ENCODE data around the gene H2AZ2.
"Not testable (repeated sequence)": the region's sequence is repeated elsewhere in the genome, so short reads cannot be mapped to it uniquely, and the experiment has no call there.

The H2AZ2 gene

DNA sequence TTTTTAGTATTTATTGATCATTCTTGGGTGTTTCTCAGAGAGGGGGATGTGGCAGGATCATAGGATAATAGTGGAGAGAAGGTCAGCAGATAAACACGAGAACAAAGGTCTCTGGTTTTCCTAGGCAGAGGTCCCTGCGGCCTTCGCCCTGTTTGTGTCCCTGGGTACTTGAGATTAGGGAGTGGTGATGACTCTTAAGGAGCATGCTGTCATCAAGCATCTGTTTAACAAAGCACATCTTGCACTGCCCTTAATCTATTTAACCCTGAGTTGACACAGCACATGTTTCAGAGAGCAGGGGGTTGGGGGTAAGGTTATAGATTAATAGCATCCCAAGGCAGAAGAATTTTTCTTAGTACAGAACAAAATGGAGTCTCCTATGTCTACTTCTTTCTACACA lies 22.4 kb upstream of the H2AZ2 start:
- DNase-seq: not testable (repeated sequence)

GRCh38 chr7:44867073-44867995 lies 19.4 kb upstream of the H2AZ2 start:
- DNase-seq: no peak

- DNase-seq: not testable (repeated sequence)
Measured at GRCh38 chr7:44861949-44862348, 14.1 kb upstream of the H2AZ2 start.

DNA sequence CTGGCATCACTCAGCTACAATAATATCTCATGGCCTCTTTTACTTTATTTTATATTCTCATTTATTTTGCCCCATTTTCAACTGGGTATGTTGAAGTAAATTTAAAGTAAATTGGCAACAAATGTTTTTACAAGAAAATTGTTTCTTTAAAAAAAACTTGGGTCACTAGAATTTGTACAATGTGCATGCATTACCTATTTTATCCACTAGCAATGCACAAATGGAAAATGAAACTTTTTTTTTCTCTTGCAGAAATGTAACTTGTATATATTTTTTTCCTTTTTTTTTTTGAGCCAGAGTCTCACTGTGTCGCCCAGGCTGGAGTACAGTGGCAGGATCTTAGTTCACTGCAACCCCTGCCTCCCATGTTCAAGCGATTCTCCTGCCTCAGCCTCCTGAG lies 10.3 kb upstream of the H2AZ2 start:
- no peak for DNase-seq

DNA sequence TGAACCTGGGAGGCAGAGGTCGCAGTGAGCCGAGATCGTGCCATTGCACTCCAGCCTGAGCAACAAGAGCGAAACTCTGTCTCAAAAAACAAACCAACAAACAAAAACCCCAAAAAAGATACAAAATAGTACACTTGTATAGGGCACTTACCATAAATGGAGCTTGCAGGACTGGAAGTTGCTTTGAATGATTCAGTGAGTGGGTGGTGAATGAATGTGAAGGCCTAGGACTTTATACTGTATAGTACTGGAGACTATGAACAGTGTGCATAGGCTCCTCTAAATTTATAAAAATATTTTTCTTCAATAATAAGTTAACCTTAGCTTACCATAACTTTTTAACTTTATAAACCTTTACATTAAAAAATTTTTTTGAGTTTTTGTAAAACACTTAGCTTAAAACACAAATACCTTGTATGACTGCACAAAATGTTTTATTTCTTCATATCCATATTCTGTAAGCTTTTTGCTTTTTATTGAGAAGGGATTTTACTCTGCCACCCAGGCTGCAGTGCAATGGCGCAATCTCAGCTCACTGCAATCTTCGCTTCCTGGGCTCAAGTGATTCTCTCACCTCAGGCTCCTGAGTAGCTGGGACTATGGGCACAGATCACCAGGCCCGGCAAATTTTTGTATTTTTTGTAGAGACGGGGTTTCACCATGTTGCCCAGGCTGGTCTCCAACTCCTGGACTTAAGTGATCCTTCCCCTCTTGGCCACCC lies 6.9 kb upstream of the H2AZ2 start:
- DNase-seq: peak; percentile 38

DNA sequence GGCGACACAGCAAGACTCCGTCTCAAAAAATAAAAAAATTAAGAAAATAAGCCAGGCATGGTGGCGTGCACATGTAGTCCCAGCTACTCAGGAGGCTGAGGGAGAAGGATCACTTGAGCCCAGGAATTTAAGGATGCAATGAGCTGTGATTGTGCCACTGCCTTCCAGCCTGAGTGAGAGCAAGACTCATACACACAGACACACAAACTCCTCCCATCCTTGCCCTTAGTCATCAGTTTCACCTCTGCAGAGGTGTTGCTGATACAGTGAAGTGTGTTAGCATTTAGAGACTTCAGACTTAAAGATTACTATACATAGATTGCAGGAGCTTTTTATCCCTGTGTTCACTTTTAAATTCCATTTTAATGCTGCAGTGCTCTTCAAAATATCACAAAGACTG lies 5.5 kb upstream of the H2AZ2 start:
- DNase-seq: peak; percentile 52

DNA sequence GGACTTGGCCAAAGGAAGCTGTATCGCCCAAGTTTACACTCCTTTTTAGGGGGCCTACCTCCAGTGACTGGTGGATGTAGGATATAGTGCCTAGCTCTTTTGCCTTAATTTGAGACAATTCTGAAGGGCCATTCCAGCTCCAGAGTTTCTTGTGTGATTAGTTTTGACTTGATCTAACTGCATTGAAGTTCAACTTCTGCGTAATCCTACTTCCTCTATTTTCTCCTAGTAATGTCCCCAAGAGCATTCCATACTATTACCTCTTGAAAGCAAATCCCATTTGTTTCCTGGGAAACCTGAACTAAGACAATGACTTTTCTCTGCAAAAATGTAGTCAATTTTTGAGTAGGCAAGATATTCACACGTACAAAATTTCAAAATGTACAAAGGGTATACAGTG lies 4.7 kb upstream of the H2AZ2 start:
- no peak for DNase-seq

- DNase-seq: no peak
Measured at GRCh38 chr7:44849885-44850544, 2.1 kb upstream of the H2AZ2 start.

DNA sequence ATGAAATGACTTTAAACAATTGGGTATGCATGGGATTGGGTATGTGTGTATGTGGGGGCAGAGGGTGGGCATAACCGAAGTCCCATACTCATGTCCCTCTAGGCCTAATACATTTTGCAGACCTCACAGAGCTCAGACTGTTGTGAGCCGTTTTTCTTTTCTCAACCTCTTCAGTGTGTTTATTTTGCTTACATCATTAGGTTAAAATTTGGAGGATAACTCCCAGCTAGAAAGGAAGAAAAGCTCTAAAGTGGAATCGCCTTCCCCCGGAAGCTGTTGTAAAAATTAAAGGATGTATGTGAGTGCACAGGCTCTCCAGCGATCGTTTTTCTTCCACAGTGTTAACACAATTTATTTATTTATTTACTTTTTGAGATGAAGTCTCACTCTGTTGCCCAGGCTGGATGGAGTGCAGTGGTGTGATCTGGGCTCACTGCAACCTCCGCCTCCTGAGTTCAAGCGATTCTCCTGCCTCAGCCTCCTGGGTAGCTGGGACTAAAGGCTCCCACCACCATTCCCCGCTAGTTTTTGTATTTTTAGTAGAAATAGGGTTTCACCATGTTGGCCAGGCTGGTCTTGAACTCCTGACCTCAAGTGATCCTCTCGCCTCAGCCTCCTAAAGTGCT lies 1.5 kb upstream of the H2AZ2 start:
- DNase-seq: peak; percentile 44

DNA sequence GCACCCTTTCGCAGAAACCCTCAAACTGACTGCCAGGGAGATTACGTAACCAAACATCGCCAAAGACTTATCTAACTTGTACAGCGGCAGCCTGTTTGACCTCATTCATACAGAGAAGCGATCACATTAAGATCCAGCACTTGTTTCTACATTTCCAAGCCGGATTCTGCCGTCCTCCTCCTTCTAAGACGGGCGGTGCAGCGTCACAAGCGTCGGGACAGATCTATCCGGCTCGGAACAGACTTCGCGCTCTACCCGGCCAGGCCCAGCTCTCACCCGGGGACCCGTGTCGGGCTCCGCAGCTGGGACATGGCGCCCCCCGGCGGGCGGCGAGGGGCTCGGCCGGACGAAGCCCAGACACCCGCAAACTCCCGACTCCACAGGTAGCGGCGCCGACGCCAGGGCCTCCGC lies 373 bp downstream of the H2AZ2 start:
- peak; percentile 90 for DNase-seq

DNA sequence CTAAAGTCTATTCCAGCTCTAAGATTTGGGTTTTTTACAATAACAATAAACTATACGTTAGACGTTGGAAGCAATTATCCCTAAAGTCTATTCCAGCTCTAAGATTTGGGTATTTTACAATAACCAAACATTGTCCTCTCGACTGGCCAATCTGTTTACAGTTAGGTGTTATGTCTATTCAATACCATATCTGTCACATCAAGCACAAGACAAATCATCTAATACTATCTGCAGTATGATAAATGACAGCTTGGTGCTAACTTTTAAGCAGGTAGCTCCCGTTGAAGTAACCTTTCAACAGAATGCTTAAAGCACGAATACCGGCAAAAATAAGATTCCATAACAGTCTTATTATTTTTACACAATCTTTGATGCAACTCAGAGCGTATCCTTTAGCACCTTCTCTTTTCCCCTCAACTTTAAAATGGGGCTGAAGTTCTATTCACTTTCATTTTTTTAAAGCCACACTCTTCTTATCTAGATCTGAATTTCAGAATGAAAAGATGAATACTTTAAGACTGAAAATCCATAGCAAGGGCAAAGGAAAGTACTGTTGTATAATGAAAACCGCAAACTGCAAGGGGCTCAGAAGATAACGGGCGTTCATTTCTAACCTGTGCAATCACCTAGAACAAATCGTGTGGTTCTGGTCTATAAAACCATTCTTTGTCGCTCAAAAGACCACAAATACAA lies 925 bp downstream of the H2AZ2 start:
- DNase-seq: no peak

- DNase-seq: peak; percentile 52
Measured at GRCh38 chr7:44846390-44846789, 1.5 kb downstream of the H2AZ2 start.

- DNase-seq: no peak
Measured at GRCh38 chr7:44845451-44845850, 2.4 kb downstream of the H2AZ2 start.

GRCh38 chr7:44843440-44843839 lies 4.4 kb downstream of the H2AZ2 start:
- not testable (repeated sequence) for DNase-seq

DNA sequence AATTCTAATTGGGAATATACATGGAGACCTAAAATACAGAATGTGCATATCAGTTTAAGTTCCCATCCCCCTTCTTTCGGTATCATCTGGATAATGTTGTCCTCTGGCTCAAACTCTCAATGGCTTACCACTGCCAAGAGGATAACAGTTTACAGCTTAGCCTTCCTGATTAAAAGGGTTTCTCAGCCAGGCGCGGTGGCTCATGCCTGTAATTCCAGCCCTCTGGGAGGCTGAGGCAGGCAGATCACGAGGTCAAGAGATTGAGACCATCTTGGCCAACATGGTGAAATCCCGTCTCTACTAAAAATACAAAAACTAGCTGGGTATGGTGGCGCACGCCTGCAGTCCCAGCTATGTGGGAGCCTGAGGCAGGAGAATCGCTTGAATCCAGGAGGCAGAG lies 5.2 kb downstream of the H2AZ2 start:
- DNase-seq: not testable (repeated sequence)

- DNase-seq: no peak
Measured at GRCh38 chr7:44838751-44839150, 9.1 kb downstream of the H2AZ2 start.

DNA sequence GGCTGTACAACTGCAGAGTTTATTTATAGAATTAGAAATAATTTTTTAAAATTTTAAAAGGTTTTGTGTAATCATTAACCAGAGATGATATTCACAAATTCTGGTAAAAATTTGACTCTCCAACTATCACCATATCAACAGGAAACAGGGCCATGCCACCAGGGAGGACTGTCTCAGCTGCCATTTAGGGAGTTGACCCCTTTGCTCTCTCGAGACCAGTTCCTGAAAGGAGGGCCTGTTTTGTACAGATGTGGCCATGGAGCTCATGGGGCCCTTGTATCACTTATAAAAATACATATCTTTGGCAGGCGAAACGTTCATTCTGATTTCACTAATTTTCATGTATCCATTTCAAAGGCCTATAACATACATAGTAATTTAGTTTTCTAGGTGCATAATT lies 20.3 kb downstream of the H2AZ2 start:
- no peak for DNase-seq

- peak; percentile 46 for DNase-seq
Measured at GRCh38 chr7:44824894-44825526, 22.9 kb downstream of the H2AZ2 start.

DNA sequence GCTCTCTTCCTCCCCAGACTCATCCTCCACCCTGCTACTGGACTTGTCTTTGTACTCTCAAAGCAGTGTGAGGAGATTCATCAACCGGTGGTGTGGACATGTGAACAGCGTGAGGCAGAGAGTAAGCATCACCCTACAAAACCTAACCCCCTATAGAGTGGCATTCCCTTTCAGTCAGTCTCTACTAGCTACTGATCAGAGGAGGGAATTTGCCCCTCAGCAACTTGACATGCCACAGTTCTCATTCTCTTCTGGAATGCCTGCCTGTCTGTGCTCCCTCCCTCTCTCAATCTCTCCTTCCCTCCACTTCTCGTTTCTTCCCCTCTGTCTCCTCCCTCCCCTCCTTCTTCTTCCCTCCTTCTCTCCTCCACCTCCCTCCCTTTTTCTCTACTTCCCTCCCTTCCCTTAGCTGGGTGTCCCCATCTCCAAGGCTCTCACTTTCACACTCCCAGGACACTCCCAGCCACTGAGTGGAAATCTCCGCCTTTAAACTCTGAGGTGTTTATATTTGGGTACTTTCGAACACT lies 24.6 kb downstream of the H2AZ2 start:
- peak; percentile 18 for DNase-seq

DNA sequence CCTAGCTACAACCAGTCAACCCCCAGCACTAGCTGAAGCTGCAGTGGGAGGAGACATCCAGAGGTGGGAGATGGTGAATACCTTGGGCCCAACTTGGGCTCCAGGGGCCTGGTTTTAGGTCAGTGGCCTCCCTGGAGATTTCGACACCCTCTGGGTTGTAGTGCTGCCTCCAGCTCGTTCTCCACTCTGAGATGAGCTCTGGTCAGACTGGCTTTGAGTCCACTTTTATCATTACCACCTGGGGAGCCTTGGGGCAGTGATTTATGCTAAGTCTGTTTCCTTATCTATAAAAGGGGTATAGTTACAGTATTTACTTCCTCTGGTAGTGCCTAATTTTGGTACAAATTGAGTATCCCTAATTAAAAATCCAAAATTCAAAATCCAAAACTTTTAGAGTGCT lies 28.6 kb downstream of the H2AZ2 start:
- no peak for DNase-seq

GRCh38 chr7:44814919-44815318 lies 33.0 kb downstream of the H2AZ2 start:
- no peak for DNase-seq

- DNase-seq: no peak
Measured at GRCh38 chr7:44811571-44811970, 36.3 kb downstream of the H2AZ2 start.
